Gastroesophageal sphincter (tissue), 3 donors: ENCODE data around the gene EXOC6B.

ENCODE experiments used
- POLR2A ChIP-seq, 2 donors: fragments of 450-650 bp; IDR thresholded peaks; one replicate each; pipeline ENCODE4 v1.6.1; 2017; ENCODE audit warnings: antibody characterized with exemption in 2 of 2, mild to moderate bottlenecking in 2 of 2, moderate library complexity in 1 of 2
- POLR2AphosphoS5 ChIP-seq: sonication (generic); formaldehyde crosslinking; IDR thresholded peaks from one replicate; pipeline ENCODE4 v1.6.1; 2017; ENCODE audit warnings: antibody characterized with exemption
- TF ChIP-seq, protein P1 (sequence below), 4 experiments: fragments of 200-600 bp in 2 of 4; fragments of 450-650 bp in 2 of 4; sonication (generic) in 1 of 4; IDR thresholded peaks; one replicate each; pipeline ENCODE4 v1.5.1; 2017 to 2019; ENCODE audit warnings: antibody characterized with exemption in 4 of 4, mild to moderate bottlenecking in 2 of 4, moderate library complexity in 2 of 4

DNA sequence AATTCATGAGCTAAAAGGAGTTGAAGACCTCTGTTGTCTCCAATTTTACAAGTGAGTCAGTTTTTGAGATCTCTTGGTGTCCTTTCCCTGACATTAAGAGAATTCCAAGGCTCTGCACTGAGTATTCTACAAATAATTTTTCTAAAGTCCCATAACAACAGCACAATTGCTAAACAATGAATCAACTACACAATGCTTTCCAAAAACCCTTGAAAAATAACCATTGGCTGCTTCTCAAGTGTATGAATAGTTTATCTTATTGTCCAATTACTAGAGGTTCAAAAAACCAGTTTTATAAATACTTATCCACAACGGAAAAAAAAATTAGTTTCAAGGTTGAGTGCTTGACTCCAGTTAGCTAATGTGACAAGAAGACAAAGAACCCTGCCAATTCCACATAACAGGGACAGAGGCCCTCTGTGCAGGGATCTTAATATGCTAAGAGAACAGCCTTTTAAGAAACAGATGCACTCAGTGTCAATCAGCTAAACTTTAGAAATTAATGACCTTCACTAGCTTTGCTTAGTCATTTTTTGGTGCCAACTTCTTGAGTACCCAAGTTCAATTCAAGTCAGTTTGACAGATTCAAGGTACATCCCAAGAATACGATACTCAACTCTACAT, 411.6 kb downstream of the EXOC6B start:
- TF ChIP-seq POLR2A (IDR thresholded peaks at IDR 0.05), result no peak
- TF ChIP-seq, protein P1, sequence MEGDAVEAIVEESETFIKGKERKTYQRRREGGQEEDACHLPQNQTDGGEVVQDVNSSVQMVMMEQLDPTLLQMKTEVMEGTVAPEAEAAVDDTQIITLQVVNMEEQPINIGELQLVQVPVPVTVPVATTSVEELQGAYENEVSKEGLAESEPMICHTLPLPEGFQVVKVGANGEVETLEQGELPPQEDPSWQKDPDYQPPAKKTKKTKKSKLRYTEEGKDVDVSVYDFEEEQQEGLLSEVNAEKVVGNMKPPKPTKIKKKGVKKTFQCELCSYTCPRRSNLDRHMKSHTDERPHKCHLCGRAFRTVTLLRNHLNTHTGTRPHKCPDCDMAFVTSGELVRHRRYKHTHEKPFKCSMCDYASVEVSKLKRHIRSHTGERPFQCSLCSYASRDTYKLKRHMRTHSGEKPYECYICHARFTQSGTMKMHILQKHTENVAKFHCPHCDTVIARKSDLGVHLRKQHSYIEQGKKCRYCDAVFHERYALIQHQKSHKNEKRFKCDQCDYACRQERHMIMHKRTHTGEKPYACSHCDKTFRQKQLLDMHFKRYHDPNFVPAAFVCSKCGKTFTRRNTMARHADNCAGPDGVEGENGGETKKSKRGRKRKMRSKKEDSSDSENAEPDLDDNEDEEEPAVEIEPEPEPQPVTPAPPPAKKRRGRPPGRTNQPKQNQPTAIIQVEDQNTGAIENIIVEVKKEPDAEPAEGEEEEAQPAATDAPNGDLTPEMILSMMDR (IDR thresholded peaks at IDR 0.05), result no peak
- no peak for TF ChIP-seq POLR2AphosphoS5
